GM04503 (cell line): Measurements from ENCODE around the gene TRAF3IP1.
"Not testable (repeated sequence)": the region's sequence is repeated elsewhere in the genome, so short reads cannot be mapped to it uniquely, and the experiment has no call there.

Experiments
- DNase-seq: peaks from one replicate; pipeline ENCODE4 v3.0.0-alpha.2; 2012; ENCODE audit warnings: low read depth

Gene TRAF3IP1

DNA sequence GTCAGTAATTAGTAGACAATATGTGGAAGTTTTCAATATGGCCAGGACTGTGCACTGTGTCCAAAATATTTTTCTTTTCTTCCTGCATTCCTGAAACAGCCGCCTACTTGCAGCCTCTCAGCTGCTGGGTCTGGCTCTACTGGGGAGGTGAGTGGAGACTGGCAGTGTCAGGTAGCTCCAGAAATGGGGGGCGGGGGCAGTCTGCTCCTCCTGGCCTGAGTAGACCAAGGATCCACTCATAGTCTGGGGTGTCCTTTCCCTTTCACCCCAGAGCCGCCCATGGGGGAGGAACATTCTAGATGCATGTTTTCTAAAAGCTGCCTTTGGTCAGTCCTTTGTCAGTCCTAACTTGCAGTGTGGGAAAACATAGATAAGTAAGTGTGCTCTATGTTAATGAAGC lies 23.7 kb downstream of the TRAF3IP1 start:
- no peak for DNase-seq

DNA sequence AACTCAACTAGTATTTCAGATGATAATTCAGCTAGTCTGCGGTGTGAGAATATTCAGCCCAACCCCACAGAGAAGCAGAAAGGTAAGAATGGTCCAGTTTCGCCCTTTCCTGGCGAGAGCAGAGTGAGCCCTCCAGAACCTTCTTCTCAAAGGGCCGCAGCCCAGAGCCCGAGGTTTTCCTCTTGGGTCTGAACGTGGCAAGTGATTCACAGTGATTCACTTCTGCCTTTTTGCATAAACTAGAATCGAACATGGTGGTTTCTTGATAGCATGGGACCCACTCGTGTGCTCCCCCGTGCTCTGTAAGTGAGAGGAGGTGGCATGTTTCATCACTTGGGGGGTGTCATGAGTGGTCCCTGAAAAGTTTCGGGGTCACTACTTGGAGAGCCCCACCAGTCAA lies 24.2 kb downstream of the TRAF3IP1 start:
- no peak for DNase-seq

GRCh38 chr2:238345297-238345968 lies 25.1 kb downstream of the TRAF3IP1 start:
- DNase-seq = no peak

- no peak for DNase-seq
Measured at GRCh38 chr2:238346544-238346943, 26.2 kb downstream of the TRAF3IP1 start.

GRCh38 chr2:238350150-238350897 lies 30.0 kb downstream of the TRAF3IP1 start:
- DNase-seq = no peak

- DNase-seq = no peak
Measured at GRCh38 chr2:238351315-238351714, 31.0 kb downstream of the TRAF3IP1 start.

GRCh38 chr2:238352361-238352760 lies 32.0 kb downstream of the TRAF3IP1 start:
- DNase-seq = no peak

- no peak for DNase-seq
Measured at GRCh38 chr2:238358769-238359168, 38.5 kb downstream of the TRAF3IP1 start.

DNA sequence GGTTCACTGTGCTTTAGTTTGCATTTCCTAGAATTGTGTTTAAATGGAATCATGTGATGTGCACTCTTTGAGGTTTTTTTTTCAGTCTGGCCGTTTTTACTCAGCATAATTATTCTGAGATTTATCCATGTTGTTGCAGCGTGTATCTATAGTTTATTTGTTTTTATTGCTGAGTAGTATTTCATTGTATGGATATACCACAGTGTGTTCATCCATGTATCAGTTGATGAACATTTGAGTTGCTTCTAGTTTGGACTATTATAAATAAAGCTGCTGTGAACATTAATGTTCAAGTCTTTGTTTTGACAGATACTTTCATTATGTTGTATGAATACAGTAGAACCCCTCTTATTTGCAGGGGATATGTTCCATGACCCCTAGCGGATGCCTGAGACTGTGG lies 39.1 kb downstream of the TRAF3IP1 start:
- DNase-seq = no peak

DNA sequence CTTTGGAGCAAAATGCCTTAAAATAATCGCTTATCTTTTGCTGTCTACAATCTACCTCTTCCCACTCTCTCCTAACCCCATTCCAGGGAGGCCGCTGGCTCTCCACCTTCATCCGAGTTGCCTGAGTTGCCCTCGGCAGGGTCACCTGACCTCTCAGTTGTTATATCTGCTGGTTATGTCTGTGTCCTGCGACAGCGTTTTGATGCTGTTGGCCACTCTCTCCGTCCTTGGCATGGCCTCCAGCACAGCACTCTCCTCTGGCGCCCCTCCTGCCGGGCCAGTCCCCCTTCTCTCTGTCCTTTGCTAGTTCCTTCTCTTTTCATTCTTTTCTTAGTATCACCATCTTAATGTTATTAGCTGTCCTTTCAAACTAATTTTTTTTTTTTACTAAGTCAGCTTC lies 41.6 kb downstream of the TRAF3IP1 start:
- no peak for DNase-seq

DNA sequence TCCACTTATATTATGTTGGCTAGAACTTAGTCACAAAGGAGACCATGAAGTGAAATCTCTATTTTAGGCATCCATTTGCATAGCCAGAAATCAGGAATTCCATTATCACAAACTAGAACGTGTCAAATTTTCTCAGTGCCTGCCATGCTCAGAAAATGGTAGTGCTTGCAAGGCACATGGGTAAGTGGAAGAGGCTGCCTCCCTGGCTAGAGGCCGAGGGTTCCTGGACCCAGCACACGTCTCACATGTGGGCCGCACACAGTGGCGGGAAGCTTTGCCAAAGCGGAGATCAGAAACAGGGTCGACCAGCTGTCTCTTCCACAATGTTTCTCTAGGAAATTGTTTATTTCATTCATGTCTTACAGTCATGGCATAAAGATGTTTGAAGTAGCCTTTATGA lies 42.3 kb downstream of the TRAF3IP1 start:
- no peak for DNase-seq

DNA sequence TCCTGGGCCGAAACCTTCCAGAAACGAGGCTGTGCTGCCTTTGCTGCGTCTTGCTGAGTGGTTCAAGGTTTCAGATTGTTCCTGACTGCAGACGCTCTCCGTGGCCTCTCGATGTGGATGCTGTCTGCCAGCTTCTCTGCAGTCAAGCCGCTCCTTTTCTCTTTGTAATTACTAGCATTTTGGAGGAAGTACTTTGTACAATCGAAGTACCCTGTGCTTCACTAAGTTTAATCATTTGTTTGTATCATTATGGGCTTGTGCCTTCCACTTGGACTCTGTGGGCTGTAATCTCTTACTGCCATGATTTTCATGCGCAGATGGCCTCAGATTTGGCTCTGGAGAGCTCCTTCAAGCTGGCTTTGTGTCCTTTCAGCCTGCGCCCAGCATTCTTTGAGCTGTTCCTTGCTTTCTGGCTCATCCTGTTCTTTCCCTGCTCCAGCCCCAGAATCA lies 49.3 kb downstream of the TRAF3IP1 start:
- DNase-seq = no peak

DNA sequence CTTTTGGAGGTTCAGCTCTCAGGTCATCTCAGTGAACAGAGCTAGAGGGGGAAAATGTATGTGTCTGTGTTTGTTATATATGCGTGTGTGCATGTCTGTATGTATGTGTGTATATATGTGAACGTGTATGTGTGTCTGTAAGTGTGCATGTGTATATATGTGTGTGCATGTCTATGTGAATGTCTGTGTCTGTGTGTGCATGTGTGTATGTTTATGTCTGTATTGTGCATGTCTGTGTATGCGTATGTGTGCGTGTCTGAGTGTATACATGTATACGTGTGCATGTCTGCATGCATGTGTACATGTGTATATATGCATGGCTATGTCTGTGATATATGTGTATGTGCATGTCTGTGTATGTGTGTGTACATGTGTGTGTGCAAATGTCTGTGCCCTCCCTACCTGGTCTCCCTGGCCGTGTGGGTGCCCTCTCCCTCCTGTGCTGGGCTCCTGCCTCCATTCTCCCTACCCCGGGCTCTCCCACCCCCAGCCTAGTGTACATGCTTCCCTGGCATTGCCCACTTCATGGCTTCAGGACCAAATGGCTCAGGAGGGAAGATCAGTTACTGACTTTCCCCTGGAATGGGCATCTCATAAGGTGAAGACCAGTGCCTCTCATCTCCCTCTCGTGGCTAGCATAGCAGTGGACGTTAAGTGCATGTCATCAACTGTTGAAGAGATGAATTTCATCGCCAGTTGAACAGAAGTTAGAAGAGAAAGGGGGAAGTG lies 49.9 kb downstream of the TRAF3IP1 start:
- DNase-seq = no peak

- DNase-seq = no peak
Measured at GRCh38 chr2:238370823-238371372, 50.6 kb downstream of the TRAF3IP1 start.

DNA sequence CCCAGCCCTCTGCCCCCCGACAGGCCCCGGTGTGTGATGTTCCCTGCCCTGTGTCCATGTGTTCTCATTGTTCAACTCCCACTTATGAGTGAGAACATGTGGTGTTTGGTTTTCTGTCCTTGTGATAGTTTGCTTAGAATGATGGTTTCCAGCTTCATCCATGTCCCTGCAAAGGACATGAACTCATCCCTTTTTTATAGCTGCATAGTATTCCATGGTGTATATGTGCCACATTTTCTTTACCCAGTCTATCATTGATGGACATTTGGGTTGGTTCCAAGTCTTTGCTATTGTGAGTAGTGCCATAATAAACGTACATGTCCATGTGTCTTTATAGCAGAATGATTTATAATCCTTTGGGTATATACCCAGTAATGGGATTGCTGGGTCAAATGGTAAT lies 52.0 kb downstream of the TRAF3IP1 start:
- not testable (repeated sequence) for DNase-seq

DNA sequence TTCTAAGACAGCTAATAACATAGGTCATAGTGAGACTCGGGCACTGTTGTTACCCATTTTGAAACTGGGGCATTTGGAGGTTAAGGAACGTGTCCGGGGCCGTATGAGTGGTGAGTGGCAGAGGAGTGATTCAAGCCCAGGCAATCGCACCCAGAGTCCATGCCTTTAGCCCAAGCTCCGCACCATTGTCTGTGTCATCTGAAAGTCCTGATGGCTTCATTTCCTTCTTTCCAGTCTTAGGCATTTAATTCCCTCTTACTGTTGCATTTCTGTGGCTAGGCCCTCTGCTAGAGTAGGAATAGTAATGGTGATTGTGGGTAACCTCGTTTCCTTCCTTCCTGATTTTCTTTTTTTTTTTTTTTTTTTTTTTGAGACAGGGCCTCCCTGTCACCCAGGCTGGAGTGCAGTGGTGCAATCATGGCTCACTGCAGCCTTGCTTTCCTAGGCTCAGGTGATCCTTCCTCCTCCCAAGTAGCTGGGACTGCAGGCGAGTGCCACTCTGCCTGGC lies 56.6 kb downstream of the TRAF3IP1 start:
- no peak for DNase-seq

GRCh38 chr2:238378230-238379095 lies 58.1 kb downstream of the TRAF3IP1 start:
- no peak for DNase-seq

GRCh38 chr2:238379096-238379810 lies 58.9 kb downstream of the TRAF3IP1 start:
- DNase-seq = no peak

GRCh38 chr2:238380336-238380735 lies 60.0 kb downstream of the TRAF3IP1 start:
- no peak for DNase-seq

GRCh38 chr2:238380785-238381184 lies 60.5 kb downstream of the TRAF3IP1 start:
- DNase-seq = peak; percentile 70
